ENCODE data around the gene XYLB. TPM values are rescaled to one million over a fixed set of nuclear protein-coding genes. Genes with fewer than 3 reads are reported as not detected.

Gene XYLB
- total and polyA plus RNA-seq, 2 of the 13 experiments (the other 11 are each of a cell fraction or from before 2014, with no cell fraction given), result 25.9 to 30.0 TPM

DNA sequence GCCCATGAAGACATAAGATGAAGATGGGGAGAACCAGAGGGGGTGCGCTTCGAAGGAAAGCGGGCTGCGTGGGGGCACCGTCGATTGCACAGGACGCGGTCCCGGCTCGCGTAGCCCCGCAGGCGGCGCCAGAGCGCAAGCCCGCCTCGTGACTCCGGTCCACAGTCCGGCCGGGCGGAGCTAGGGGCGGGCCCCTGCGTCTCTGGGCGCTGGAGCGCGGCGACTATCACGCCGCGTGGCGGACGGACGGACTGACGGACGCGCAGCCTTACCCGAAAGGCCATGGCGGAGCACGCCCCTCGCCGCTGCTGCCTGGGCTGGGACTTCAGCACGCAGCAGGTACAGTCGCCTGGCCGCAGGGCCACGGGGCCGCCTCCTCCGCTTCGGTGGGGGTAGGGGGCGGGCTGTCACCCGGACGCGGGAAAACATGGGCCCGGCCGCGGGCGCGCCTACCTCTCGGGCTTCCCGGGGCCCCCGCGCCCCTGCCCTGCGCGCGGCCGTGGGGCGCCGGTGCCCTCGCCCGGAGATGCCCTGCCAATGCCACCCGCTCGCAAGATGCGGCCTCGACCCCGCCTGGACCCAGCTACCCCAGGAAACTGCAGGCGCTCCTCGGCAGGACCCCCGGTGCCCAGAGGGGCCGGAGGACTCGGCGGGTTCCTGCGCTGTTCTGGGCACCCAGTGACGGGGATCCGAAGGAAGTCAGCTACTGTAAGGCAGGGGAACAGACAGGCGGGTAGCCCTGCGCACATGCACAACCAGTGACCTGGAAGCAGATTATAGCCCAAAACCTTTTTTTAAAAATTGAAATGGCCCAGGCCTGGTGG, at the start of gene XYLB (continued):
- TF ChIP-seq KDM3A (CRISPR knock-in tag; IDR thresholded peaks at IDR 0.05; ENCODE audit: low read depth) (peak; percentile 97), RELA (CRISPR knock-in tag; IDR thresholded peaks at IDR 0.05) (no peak), ZBTB7A (CRISPR knock-in tag; IDR thresholded peaks at IDR 0.05) (peak; percentile 16; the same call in 1 of the 2 replicates), ZNF383 (CRISPR knock-in tag; IDR thresholded peaks at IDR 0.05; ENCODE audit: borderline replicate concordance) (0 out of 2 replicates have a peak, but pooled peaks have one; percentile 15), JUNB (CRISPR knock-in tag; IDR thresholded peaks at IDR 0.05; ENCODE audit: borderline replicate concordance) (peak; percentile 76; the same call in 1 of the 2 replicates), ZKSCAN1 (IDR thresholded peaks at IDR 0.05; ENCODE audit: low read length) (no peak), ZNF780A (CRISPR knock-in tag; IDR thresholded peaks at IDR 0.05) (0 out of 2 replicates have a peak, but pooled peaks have one; percentile 62), ZNF333 (CRISPR knock-in tag; IDR thresholded peaks at IDR 0.05; ENCODE audit: borderline replicate concordance) (0 out of 2 replicates have a peak, but pooled peaks have one; percentile 41), ZNF143 (CRISPR knock-in tag; IDR thresholded peaks at IDR 0.05) (peak; percentile 71), THAP11 (CRISPR knock-in tag; IDR thresholded peaks at IDR 0.05) (peak; percentile 74), MAZ (IDR thresholded peaks at IDR 0.05; ENCODE audit: borderline replicate concordance, low read depth, low read length) (no peak), MAZ (CRISPR knock-in tag; IDR thresholded peaks at IDR 0.05; ENCODE audit: low read depth) (peak; percentile 95), GPBP1L1 (CRISPR knock-in tag; IDR thresholded peaks at IDR 0.05) (no peak), ZNF292 (CRISPR knock-in tag; IDR thresholded peaks at IDR 0.05; ENCODE audit: borderline replicate concordance, low read depth) (no peak), ZSCAN20 (CRISPR knock-in tag; IDR thresholded peaks at IDR 0.05; ENCODE audit: borderline replicate concordance) (peak; percentile 85), ZNF30 (CRISPR knock-in tag; IDR thresholded peaks at IDR 0.05) (peak; percentile 96), GZF1 (CRISPR knock-in tag; IDR thresholded peaks at IDR 0.05) (no peak; the same call in 1 of the 2 replicates), EED (CRISPR knock-in tag; IDR thresholded peaks at IDR 0.05) (peak; percentile 88; the same call in 1 of the 2 replicates), MED13 (CRISPR knock-in tag; IDR thresholded peaks at IDR 0.05) (0 out of 2 replicates have a peak, but pooled peaks have one; percentile 74), GABPB1 (CRISPR knock-in tag; IDR thresholded peaks at IDR 0.05) (peak; percentile 83), ZNF781 (CRISPR knock-in tag; IDR thresholded peaks at IDR 0.05; ENCODE audit: borderline replicate concordance, not compliant biosample characterization) (no peak)
- TF ChIP-seq, protein P1, sequence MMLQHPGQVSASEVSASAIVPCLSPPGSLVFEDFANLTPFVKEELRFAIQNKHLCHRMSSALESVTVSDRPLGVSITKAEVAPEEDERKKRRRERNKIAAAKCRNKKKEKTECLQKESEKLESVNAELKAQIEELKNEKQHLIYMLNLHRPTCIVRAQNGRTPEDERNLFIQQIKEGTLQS (CRISPR knock-in tag; IDR thresholded peaks at IDR 0.05), result peak; percentile 72

Measured in HepG2 (cell line).